H9 (cell line): ENCODE results near the gene PTPN7. TPM values are rescaled to one million over a fixed set of nuclear protein-coding genes. Genes with fewer than 3 reads are reported as not detected.

Experiments used
- DNase-seq: peaks from one replicate; pipeline ENCODE4 v3.0.0-alpha.2; 2017
- H2AFZ ChIP-seq: one replicate; pipeline ENCODE4 v1.6.1; 2013; ENCODE audit warnings: mild to moderate bottlenecking, low read length, control low read depth, moderate library complexity
- H2AK5ac ChIP-seq: 2 replicates; pipeline ENCODE4 v1.6.1; 2013; ENCODE audit warnings: low read length, control low read depth, mixed read lengths; ENCODE audit not compliant: insufficient read length
- H2BK120ac ChIP-seq: one replicate; pipeline ENCODE4 v1.6.1; 2013; ENCODE audit warnings: low read depth, mild to moderate bottlenecking, low read length, control low read depth, inconsistent platforms; ENCODE audit not compliant: poor library complexity, severe bottlenecking
- H2BK12ac ChIP-seq: 2 replicates; pipeline ENCODE4 v1.6.1; 2013; ENCODE audit warnings: low read length, control low read depth, mixed read lengths, low read depth; ENCODE audit not compliant: insufficient read length
- H2BK15ac ChIP-seq: 2 replicates; pipeline ENCODE4 v1.6.1; 2013; ENCODE audit warnings: low read depth, low read length, control low read depth
- H2BK20ac ChIP-seq: one replicate; pipeline ENCODE4 v1.6.1; 2013; ENCODE audit warnings: low read depth, mild to moderate bottlenecking, low read length, control low read depth, inconsistent platforms; ENCODE audit not compliant: poor library complexity, severe bottlenecking
- H2BK5ac ChIP-seq: 2 replicates; pipeline ENCODE4 v1.6.1; 2013; ENCODE audit warnings: low read length, control low read depth, mixed read lengths; ENCODE audit not compliant: insufficient read length
- H3K14ac ChIP-seq: 2 replicates; pipeline ENCODE4 v1.6.1; 2013; ENCODE audit warnings: low read length, control low read depth; ENCODE audit not compliant: insufficient read depth
- H3K18ac ChIP-seq: 2 replicates; pipeline ENCODE4 v1.6.1; 2013; ENCODE audit warnings: low read depth, mild to moderate bottlenecking, mixed read lengths, low read length, control low read depth; ENCODE audit not compliant: insufficient read length
- H3K23ac ChIP-seq: 2 replicates; pipeline ENCODE4 v1.6.1; 2013; ENCODE audit warnings: low read length, control low read depth, mixed read lengths, low read depth; ENCODE audit not compliant: insufficient read length
- H3K23me2 ChIP-seq: 2 replicates; pipeline ENCODE4 v1.6.1; 2013; ENCODE audit warnings: low read depth, mild to moderate bottlenecking, mixed read lengths, low read length, control low read depth; ENCODE audit not compliant: insufficient read length, poor library complexity, severe bottlenecking
- H3K27ac ChIP-seq: 2 replicates; pipeline ENCODE4 v1.5.1; 2013; ENCODE audit warnings: low read length, control low read depth, mixed read lengths, low read depth; ENCODE audit not compliant: insufficient read length
- H3K27me3 ChIP-seq: 2 replicates; pipeline ENCODE4 v1.6.1; 2013; ENCODE audit warnings: low read length, control low read depth, inconsistent platforms; ENCODE audit not compliant: insufficient read depth
- H3K4ac ChIP-seq: 2 replicates; pipeline ENCODE4 v1.6.1; 2013; ENCODE audit warnings: low read depth, mild to moderate bottlenecking, control low read depth, inconsistent platforms, low read length, moderate library complexity
- H3K4me1 ChIP-seq: 2 replicates; pipeline ENCODE4 v1.6.1; 2013; ENCODE audit warnings: low read length, control low read depth, inconsistent platforms; ENCODE audit not compliant: insufficient read depth
- H3K4me2 ChIP-seq: 2 replicates; pipeline ENCODE4 v1.6.1; 2013; ENCODE audit warnings: low read length, control low read depth, mixed read lengths; ENCODE audit not compliant: insufficient read length, insufficient read depth
- H3K56ac ChIP-seq: 2 replicates; pipeline ENCODE4 v1.6.1; 2013; ENCODE audit warnings: low read depth, mild to moderate bottlenecking, mixed read lengths, low read length, control low read depth; ENCODE audit not compliant: insufficient read length
- H3K79me1 ChIP-seq: 2 replicates; pipeline ENCODE4 v1.6.1; 2013; ENCODE audit warnings: low read depth, mild to moderate bottlenecking, moderate library complexity, low read length, control low read depth, inconsistent platforms; ENCODE audit not compliant: insufficient read depth, poor library complexity, severe bottlenecking
- H3K79me2 ChIP-seq: 2 replicates; pipeline ENCODE4 v1.6.1; 2013; ENCODE audit warnings: low read length, control low read depth, inconsistent platforms; ENCODE audit not compliant: insufficient read depth
- H3K9ac ChIP-seq: 2 replicates; pipeline ENCODE4 v1.6.1; 2013; ENCODE audit warnings: low read length, control low read depth, mixed read lengths; ENCODE audit not compliant: insufficient read length; ENCODE audit errors: extremely low read depth
- H3K9me3 ChIP-seq: one replicate; pipeline ENCODE4 v1.6.1; 2013; ENCODE audit warnings: low read depth, low read length, inconsistent platforms; ENCODE audit not compliant: control insufficient read depth
- H3T11ph ChIP-seq: one replicate; pipeline ENCODE4 v1.6.1; 2013; ENCODE audit warnings: mild to moderate bottlenecking, low read length, control low read depth, inconsistent platforms
- H4K20me1 ChIP-seq: one replicate; pipeline ENCODE4 v1.6.1; 2013; ENCODE audit not compliant: control insufficient read depth, insufficient read length, insufficient read depth
- H4K5ac ChIP-seq: 2 replicates; pipeline ENCODE4 v1.6.1; 2013; ENCODE audit warnings: low read depth, mild to moderate bottlenecking, mixed read lengths, low read length, control low read depth; ENCODE audit not compliant: insufficient read length
- H4K8ac ChIP-seq: replicated peaks from 2 replicates; pipeline ENCODE4 v1.6.1; 2013; ENCODE audit warnings: low read length, control low read depth, mixed read lengths, low read depth; ENCODE audit not compliant: insufficient read length
- H4K91ac ChIP-seq: 2 replicates; pipeline ENCODE4 v1.6.1; 2013; ENCODE audit warnings: low read depth, mild to moderate bottlenecking, moderate library complexity, mixed read lengths, low read length, control low read depth; ENCODE audit not compliant: insufficient read length
- H3K27ac Mint-ChIP-seq, 3 experiments: 2 replicates in 2 of 3; 3 replicates in 1 of 3; pipeline ENCODE4 v1.8.0; 2020 to 2021; ENCODE audit warnings: mixed read lengths in 3 of 3, mild to moderate bottlenecking in 1 of 3, moderate library complexity in 1 of 3
- H3K27me3 Mint-ChIP-seq: 2 replicates; pipeline ENCODE4 v1.8.0; 2021; ENCODE audit warnings: low read depth, mild to moderate bottlenecking, moderate library complexity, mixed read lengths
- H3K36me3 Mint-ChIP-seq, 3 experiments: 2 replicates in 2 of 3; 3 replicates in 1 of 3; pipeline ENCODE4 v1.8.0; 2020 to 2021; ENCODE audit warnings: low read depth in 3 of 3, mixed read lengths in 3 of 3; ENCODE audit not compliant: insufficient read depth in 1 of 3
- H3K4me1 Mint-ChIP-seq, 2 experiments: 2 replicates each; pipeline ENCODE4 v1.8.0; 2020; ENCODE audit warnings: mixed read lengths in 2 of 2
- H3K4me3 Mint-ChIP-seq, 2 experiments: 2 replicates in 1 of 2; 3 replicates in 1 of 2; pipeline ENCODE4 v1.8.0; 2020 to 2021; ENCODE audit warnings: mild to moderate bottlenecking in 2 of 2, mixed read lengths in 2 of 2, moderate library complexity in 1 of 2
- H3K9me3 Mint-ChIP-seq, 2 experiments: 2 replicates in 1 of 2; 3 replicates in 1 of 2; pipeline ENCODE4 v1.8.0; 2020; ENCODE audit warnings: mild to moderate bottlenecking in 2 of 2, mixed read lengths in 2 of 2, moderate library complexity in 1 of 2
- CTCF ChIP-seq: fragments of 200-600 bp; sonication (generic); conservative IDR thresholded peaks from 3 replicates; pipeline ENCODE4 v1.8.0; 2021; ENCODE audit warnings: antibody characterized with exemption, mild to moderate bottlenecking
- WGBS: extraction: QIAGEN DNeasy Blood & Tissue Kit; methylation state at CpG from one replicate; pipeline ENCODE4 v1.1.7; 2013; ENCODE audit warnings: missing lambda C conversion rate, low lambda C conversion rate, mixed read lengths; ENCODE audit not compliant: insufficient read length; ENCODE audit errors: extremely low coverage; 5-methylcytosine and 5-hydroxymethylcytosine counted together
- total RNA-seq: library from RNA; stranded (reverse); gene quantifications from 2 replicates; pipeline ENCODE4 v1.2.1, GENCODE V29; 2021

PTPN7 gene
- total RNA-seq, 1 experiment from 2014 or later = 0.72 TPM

DNA sequence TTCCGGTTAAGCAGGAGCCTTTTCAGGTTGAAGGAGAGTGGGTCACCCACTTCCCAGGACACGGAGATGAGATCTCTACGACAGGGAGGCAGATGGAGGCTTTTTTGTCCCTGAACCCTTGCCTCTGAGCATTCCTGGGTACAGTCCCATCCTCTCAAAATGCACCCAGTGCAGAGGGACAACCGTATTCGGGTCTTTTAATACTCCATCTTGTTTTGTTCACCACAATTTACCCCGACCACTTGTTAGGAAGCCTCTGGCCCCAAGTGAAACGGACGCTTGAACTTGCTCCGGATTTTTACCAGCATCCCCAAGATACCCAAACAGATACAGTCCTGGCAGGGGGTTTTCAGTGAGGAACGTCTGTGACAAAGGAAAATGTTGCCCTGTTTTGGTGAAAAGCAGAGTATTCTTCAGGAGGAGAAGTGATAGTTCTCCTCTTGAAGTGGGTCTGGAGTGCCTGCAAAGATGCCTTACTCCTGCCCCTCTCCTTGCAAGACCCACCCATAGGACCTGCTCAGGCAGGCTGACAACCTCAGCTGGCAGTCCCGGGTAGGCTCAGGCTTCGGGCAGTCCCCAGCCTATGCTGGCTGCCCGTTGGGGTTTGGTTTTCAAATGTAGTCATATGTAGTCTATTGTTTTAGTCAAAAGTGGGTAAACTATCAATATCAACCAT lies 15.2 kb downstream of the PTPN7 start:
- Histone ChIP-seq H4K8ac (no peak overlapping the region), H3K18ac (peak overlapping the region; percentile 35), H2BK15ac (no peak overlapping the region), H3K23ac (no peak overlapping the region), H3K27me3 (no peaks in the 10 kb centered on the region; the same call in 1 of the 2 replicates), H2AK5ac (no peak overlapping the region), H2BK5ac (no peak overlapping the region), H2BK12ac (no peak overlapping the region), H3K23me2 (peaks cover 14% of the 10 kb centered on the region), H3T11ph (no peak overlapping the region), H3K9ac (peak overlapping the region; percentile 59), H2BK120ac (no peak overlapping the region), H3K9me3 (no peaks in the 10 kb centered on the region), H2AFZ (peak overlapping the region; percentile 79), H2BK20ac (no peak overlapping the region), H3K4me1 (peaks cover 3% of the 10 kb centered on the region; the same call in 1 of the 2 replicates), H3K14ac (peak overlapping the region; percentile 81), H4K91ac (no peak overlapping the region), H4K5ac (no peak overlapping the region), H3K4ac (no peak overlapping the region), H3K4me2 (peak overlapping the region; percentile 89), H3K79me2 (peaks cover 13% of the 10 kb centered on the region; the same call in 1 of the 2 replicates), H3K79me1 (peaks cover 11% of the 10 kb centered on the region), H3K27ac (no peak overlapping the region), H3K56ac (no peak overlapping the region), H4K20me1 (no peaks in the 10 kb centered on the region)
- TF ChIP-seq CTCF = no peak
- Mint-ChIP-seq H3K4me3 (peak overlapping the region; percentile 74 to 84), H3K27me3 (peaks cover 13% of the 10 kb centered on the region), H3K36me3 (no peaks in the 10 kb centered on the region; a peak in 3 of 7 replicates), H3K9me3 (no peaks in the 10 kb centered on the region), H3K27ac (no peak overlapping the region), H3K4me1 (peaks cover 15 to 20% of the 10 kb centered on the region in 2 experiments)
- WGBS = no CpG with 5 or more reads among the region's 13 CpGs
- DNase-seq = no peak
